Measurements from ENCODE around the gene SLC41A3.
"Not testable (repeated sequence)": the region's sequence is repeated elsewhere in the genome, so short reads cannot be mapped to it uniquely, and the experiment has no call there.

SLC41A3 gene

DNA sequence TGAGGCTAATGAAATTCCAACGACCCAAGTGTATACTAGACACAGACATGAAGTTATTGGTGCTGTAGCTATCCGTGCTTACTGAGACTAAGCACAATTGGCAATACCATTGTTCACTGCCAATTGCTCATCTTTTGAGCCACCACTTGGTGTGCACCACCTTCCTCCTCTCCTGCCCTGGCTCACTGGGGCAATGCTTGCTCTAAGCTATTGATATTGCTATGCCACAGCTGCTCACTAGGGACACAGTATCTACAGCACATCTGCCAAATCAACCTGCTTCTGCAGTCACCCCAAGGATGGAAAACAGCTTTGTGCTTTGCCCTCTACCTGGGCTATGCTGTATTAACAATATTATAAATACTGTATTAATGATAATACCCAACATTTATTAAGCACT lies 99.0 kb downstream of the SLC41A3 start:
- DNase-seq: not testable (repeated sequence)

DNA sequence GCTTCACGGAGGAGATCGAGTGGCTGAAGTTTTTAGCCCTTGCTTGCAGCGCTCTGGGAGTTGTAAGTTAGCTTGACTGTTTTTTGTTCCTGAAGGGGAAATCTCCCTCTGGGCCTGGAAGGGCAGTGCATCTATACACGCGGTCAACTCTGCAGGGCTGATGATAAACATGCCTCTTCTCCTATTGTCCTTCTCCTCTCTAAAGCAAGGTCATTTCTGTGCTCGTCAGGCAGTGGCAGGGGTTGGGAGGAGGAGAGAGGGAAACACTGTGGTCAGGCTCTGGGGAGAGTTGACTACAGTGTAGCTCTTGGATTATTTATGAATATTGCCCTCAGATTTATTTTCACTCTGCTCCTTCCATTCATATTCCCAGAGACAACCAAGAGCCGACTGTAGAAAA lies 106.8 kb downstream of the SLC41A3 start:
- DNase-seq: not testable (repeated sequence)

DNA sequence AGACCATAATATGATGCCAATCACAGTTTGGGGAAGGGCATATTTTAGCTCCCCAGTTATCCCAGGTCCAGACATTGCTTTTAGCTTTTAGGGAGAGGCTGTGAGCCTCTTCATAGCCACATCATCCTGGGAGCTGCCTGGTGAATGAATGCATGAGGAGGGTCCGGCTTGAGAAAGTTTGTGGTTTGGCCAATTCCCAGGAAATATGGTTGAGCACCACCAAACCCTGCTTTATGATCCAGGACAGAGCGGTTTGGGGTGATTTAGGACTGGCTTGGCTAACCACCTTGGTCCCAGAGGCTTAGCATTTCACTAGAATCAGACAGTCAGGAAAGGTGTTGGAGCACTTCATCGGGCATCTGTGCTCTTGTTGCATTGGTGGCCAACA lies 107.9 kb downstream of the SLC41A3 start:
- DNase-seq: not testable (repeated sequence)

DNA sequence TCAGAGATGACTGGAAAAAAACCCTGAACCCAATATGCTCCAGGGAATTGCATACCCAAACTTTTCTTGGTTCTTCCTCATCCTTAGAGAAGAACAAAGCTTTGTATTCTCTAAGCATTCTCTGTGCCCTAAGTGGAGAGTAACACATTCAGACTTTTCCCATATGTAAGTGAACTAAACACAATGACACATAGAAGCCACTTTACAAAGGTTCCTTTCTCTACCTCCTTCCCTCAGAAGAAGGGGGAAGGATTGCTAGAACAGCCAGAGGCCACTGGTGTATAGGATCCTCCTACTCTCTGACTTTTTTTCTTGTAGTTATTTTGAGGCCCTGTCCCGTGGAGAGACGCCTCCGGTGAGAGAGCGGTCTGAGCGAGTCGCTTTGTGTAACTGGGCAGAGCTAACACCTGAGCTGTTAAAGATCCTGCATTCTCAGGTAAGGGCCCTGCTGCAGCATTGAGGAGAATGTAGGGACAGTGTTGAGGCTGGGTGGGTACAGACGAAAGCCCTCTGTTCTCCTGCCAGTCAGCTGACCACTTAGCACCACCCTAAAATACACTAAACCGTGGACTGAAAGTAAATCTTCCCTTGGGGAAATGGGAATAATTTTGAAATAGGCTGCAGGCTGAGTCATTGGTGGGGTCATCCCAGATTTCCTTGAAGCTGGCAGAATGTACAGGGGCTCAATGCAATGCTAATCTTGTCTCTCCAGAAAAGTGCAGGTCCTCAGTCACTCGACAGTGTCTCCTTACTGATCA lies 108.5 kb downstream of the SLC41A3 start:
- not testable (repeated sequence) for DNase-seq

DNA sequence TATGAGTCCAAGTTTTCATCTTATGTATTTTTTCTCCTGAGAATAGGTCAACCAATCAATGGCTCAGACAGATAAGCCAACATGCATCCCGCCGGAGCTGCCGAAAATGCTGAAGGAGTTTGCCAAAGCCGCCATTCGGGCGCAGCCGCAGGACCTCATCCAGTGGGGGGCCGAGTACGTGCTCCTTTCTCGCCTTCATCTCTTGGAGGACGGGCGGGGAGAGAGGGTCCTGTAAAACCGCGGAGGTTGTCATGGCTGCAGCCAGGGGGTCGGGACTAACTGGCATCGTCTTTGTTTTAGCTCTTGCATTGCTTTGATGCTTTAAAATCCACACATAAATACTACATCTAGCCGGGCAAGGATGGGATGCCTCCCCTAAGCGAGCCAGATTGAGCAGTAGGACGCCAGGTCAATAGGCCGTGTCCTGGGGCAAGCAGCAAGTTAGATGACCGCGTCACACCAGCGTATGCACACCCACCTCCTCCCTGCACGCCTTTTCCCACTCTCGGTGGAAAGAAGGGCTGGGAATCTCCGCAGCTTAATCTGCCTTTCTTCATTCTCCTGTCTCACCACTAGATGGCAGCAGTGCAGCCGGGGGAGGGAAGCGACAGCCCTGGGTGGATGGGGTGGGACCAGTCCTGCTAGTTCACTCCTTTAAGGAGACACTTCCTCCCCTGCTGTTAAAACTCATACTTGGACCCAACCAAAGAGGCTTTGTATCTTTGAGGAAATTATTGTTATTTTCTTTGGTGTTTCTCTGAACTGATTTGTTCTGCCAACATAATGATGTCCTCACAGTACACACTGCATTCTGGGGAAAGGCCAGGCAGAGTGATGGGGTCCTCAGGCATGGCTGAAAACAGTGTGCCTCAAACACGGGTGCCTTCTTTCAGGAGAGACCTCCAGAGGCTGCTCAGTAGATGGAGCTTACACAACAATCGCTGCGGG lies 111.7 kb downstream of the SLC41A3 start:
- DNase-seq: peak; percentile 20

DNA sequence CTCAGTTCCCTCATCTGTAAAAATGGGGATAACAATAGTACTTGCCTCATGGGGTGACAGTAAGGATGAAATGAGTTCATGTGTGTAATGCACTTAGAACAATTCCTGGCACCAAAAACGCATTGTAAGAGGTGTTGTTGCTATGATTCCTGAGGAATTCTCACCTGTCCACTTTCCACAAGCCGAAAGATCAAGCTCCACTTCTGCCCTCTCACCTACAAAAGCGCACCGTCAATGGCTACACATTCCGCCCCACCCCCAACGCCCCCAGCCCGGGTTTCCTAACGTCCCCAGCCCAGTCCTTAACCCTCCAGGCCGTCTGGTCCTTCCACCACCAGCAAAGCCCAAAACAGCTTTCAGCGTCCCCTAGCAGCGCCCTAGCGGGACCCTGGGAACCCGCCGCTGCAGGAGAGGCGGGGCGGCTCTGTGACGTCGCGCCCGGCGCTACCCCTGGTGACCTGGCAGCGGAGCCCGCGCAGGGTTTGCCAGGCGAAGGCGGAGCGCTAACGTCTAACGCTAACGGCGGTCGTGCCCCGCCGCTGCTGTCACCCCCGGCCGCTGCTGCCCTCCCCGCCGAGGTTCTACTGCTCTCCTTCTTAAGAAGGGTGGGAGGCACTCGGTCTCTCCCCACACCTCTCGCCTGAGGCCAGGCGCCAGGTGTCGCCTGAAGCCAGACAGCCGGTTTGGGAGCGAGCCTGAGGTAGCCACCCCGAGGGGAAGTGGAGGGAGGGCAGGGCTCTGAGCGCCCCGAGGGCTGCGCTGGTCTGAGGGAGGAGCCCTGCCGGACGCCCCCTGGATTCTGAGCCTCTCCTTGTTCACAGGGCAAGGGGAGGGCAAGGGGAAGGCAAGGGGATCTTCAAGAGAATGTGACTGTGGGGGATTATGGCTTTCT lies 115.0 kb downstream of the SLC41A3 start, which contains the start of gene ROPN1B:
TSS of gene ROPN1B (plus strand) at position 478 of the 892 bp plus-strand sequence. CDS start 2,877 bp downstream, outside the sequence.
- DNase-seq: not testable (repeated sequence)

DNA sequence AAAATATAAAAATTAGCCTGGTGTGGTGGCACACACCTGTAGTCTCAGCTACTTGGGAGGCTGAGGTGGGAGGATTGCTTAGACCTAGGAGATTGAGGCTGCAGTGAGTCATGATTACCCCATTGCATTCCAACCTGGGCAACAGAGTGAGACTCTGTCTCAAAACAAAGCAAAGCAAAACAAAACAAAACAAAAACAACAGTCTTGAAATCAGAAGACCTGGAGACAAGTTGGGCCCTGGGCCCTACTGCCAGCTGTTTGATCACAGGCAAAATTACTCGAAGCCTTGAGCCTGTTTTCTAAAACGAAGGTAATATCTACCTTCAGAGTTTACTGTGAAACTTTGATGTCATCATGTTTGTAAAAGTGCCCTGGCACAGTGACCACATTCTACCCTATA lies 115.8 kb downstream of the SLC41A3 start:
- not testable (repeated sequence) for DNase-seq

DNA sequence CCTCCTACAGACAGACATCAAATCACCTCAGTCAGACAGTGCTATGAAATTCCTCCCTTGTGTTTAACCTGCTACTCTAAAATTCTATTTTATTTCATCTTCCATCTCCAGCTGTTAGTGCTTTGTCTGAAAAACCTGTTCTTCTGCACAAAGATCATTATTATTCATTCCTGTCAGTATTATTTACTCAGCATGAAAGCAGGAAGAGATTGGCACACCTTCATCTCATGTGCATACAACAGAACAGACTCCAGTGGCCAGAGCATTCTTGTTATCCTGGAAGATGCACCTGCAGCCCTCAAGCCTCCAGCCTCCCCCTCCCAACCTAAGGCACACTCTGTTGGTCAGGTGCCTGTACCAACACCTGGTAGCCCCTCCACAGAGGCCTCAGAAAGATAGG lies 116.8 kb downstream of the SLC41A3 start:
- no peak for DNase-seq

DNA sequence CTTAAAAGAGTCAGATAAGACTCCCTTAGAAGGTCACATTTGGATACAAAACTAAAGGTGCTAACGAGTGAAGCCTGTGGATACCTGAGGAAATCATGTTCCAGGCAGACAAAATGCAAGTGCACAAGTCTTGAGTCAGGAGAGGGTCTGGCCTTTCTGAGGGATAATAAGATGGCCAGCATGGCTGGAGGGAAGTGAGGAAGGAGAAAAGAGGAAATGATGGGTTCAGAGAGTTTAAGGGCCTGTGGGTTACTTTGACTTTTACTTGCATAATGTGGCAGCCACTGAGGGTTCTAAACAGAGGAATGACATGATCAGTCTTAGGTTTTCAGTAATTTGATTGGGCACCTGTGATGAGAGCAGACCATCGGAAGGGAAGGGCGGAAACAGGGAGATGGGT lies 118.4 kb downstream of the SLC41A3 start:
- no peak for DNase-seq

DNA sequence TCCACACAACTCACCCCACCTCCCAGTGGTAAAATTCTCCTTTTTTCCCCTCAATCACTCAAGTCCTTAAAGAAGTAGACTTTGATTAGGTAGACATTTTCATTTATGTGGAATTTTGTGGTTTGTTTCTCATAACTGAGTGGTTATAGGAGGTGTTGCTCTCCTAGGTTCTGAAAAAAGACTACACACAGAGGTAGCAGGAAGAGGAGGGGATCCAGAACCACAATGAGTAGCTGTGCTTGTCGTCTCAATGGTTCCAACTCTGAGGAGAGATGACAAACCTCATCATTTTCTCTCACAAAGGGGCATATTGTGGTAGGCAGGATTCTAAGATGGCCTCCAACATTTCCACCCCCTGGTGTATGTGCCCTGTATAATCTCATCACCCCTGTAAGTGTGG lies 120.1 kb downstream of the SLC41A3 start:
- not testable (repeated sequence) for DNase-seq

DNA sequence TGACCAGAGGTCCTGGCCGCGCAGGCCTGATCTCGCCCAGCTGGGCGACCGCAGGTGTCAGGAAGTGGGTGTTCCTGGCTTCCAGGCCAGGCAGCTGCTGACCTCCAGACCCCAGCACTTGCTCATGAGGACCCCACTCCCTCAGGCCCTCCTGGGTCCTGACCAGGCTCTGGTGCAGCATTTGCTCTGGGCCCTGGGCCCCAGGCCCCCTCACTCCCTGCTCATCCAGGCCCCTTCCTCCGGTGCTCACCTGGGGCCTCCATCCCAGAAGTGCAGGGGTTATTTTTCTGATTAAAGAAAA lies 122.7 kb downstream of the SLC41A3 start:
- no peak for DNase-seq

DNA sequence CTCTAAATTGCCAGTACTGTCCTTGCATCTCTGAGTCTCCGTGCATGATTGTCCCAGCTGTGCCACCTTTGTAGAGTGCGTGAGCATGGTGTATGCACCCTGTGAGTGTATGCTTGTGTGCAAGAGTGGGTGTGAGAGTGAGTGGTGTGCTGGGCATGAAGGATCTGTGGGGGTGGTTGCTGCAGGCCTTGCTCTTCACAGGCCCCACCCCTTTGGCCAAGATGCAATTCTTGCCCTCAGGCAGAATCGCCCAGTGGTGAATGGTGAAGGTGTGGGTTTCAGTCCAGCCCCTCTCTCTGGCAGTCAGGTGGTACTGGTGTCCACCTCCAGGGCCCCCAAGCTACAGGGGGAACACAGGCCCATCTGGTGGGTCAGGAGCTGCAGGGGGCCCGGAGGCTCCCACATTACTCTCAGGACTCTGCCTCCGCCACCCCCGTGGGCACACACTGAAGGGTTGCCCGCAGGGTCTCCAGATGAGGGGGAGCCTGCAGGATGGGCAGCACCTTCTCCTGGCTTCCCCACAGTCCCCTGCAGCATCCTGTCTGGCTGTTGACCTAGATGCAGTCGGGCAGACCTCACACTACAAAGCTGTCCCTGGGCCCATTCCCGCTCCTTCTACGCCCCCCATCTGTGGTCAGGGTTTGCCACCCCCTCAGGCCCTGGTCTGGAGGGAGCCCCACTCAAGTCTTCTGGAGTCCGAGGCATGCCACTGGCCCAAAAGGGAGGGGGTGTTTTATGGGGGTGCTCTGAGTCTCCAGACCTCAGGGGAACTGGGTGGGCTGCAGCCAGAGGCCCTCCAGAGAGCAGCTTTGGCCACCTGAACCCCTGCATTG lies 123.3 kb downstream of the SLC41A3 start:
- DNase-seq: no peak

DNA sequence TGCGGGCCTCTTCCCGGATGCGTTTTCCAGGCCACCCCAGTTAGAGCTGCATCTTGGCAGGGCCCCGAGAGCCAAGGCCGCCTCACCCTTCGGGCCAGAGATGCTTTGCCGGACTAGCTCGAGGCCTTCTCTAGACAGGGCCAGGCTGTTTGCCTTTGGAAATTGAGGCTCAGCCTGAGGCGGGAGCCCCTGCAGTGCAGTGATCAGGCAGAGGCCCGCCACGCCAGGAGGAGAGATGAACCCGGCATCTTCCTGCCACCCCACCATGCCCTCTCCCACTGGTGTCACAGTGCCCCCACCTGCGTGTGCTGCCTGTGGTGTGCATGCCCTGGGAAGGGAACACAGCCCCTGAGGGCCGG lies 123.9 kb downstream of the SLC41A3 start:
- DNase-seq: no peak

DNA sequence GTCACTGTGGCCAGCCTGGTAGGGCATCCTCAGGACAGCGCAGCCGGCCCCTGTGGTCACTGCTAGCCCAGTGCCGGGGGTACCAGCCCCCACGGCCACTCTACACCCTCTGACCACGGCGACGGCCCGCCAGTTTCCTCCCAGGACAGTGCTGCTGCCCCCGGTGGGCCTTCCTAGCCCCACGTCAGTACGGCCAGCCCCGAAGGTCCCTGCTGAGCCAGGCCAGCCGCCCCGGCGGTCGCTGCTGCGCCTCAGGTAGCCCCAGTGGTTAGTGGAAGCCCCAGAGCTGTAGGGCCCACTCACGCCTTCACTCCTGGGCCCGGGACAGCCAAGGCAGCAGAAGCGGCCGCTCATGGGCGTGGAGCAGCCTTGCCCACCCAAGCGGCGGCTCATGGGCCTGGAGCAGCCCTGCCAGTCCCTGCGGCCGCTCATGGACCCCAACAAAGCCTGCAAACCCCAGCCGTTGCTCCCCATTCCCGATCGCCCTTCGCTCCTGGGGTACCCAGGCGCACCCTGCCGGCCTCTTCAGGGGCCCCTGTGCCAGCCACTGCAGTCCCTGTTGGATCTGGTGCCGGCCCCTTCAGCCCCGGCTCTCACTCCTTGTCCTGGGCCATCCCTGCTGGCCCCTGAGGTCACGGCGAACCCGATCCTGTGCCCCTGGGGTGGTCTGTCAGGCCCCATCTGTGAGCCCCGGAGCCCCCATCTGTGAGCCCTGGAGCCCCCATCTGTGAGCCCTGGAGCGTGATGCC lies 124.4 kb downstream of the SLC41A3 start:
- DNase-seq: no peak

DNA sequence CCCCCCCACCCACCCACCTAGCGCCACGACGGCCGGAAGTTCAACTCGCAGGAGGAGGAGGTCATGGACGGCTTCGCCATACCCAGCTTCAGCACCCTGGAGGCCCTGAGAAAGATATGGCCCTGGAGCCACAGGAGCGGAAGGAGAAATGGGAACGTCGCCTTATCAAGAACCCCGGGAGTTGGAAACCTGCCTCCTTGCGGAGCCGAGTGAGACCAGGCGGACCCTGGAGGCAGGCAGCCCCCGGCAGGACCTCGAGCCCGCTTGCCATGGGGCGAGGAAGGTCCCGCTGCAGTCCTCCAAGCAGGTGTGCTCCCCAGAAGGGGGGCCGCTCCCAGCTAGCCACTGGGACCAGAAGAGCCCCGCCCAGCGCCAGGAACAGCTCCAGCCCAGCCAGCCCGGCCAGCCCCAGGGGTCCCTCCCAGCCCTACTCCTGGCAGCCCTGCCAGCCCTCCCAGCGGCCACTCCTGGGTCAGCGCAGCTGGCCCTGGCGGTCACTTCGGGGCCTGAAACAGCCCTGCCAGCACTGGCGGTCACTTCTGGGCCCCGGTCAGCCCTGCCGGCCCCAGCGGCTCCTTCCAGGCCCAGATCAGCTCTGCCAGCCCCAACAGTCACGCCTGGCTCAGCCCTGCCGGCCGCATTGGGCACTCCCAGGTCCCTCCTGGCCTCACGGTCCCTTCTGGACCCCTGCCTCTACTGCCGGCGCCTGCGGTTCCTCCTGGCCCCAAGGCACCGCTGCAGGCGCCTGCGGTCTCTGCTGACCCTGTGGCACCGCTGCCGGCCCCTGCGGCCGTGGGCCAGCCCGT lies 125.2 kb downstream of the SLC41A3 start:
- DNase-seq: no peak

DNA sequence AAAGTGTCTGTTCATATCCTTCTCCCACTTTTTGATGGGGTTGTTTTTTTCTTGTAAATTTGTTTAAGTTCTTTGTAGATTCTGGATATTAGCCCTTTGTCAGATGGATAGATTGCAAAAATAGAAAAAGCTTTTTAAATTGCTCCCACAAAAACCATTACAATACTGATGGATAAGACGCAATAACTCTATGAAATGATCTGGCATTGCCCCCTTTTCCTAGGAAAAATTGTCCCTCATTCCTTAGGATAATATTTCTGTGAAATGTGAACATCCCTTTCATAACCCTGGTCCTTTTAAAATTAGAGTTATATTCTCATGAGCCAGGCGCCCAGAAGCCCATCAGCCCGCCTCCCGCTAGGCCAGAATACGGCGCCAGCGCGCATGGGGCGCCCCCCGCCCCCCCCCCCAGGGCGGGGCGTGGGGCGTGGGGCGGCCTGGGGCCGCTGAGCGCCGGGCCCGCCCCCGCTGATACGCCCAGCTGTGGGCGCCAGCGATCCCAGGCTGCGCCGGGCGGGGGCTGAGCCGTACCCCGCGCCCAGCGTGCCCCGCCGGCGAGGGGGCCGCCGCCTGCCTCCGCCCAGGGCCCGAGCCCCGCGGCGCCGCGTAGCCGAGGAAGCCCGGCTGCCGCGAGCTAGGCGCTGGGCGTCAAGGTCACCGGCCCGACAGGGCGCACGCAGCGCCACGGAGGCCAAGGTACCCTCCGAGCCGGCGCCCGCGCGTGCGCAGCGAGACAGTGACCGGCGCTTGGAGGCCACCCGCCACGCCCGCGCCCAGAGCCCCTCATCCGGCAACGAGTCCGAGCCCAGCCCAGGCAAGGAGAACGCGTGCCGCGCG lies 126.0 kb downstream of the SLC41A3 start:
- no peak for DNase-seq

DNA sequence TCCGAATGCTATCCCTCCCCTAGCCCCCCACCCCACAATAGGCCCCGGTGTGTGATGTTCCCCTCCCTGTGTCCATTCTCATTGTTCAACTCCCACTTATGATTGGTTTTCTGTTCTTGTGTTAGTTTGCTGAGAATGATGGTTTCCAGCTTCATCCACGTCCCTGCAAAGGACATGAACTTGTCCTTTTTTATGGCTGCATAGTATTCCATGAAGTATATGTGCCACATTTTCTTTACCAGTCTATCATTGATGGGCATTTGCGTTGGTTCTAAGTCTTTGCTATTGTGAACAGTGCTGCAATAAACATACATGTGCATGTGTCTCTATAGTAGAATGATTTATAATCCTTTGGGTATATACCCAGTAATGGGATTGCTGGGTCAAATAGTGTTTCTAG lies 126.9 kb downstream of the SLC41A3 start:
- DNase-seq: not testable (repeated sequence)

Data from activated CD8-positive, alpha-beta memory T cell treated with anti-CD3 and anti-CD28 coated beads, Interleukin-2, amount 50 U/mL, for 4 hours (primary cell).